OCI-LY3 (cell line): ENCODE results near the gene FAM227B.

Experiments
- EZH2phosphoT487 ChIP-seq: fragments of 200-600 bp; shearing (Covaris generic); IDR thresholded peaks from 2 replicates; pipeline ENCODE4 v1.6.1; 2018; ENCODE audit warnings: antibody characterized with exemption, mixed run types, low read depth
- TF ChIP-seq, protein P1 (sequence below): fragments of 200-600, 300-600 bp; sonication (generic); IDR thresholded peaks from 2 replicates; pipeline ENCODE4 v1.5.1; 2014; ENCODE audit warnings: antibody characterized with exemption, low read length, low read depth

DNA sequence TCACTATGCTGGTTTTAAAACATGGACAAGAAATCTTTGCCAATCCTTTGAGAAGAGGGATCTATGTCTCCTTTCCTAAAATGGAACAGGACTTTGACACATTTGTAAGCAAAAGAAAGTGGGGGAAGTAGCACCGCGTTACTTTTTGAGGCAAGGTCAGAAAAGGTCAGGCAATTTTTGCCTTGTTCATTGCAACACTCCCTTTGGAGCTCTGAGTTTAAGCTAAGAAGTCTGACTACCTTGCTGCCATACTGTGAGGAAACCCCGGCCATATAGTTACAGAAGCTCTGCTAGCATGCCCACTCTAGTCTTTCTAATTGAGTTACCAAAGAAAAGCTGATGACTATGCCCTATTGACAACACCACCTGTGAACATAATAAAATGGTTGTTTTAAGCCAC is 1.4 kb downstream of the FAM227B start:
- TF ChIP-seq, protein P1, sequence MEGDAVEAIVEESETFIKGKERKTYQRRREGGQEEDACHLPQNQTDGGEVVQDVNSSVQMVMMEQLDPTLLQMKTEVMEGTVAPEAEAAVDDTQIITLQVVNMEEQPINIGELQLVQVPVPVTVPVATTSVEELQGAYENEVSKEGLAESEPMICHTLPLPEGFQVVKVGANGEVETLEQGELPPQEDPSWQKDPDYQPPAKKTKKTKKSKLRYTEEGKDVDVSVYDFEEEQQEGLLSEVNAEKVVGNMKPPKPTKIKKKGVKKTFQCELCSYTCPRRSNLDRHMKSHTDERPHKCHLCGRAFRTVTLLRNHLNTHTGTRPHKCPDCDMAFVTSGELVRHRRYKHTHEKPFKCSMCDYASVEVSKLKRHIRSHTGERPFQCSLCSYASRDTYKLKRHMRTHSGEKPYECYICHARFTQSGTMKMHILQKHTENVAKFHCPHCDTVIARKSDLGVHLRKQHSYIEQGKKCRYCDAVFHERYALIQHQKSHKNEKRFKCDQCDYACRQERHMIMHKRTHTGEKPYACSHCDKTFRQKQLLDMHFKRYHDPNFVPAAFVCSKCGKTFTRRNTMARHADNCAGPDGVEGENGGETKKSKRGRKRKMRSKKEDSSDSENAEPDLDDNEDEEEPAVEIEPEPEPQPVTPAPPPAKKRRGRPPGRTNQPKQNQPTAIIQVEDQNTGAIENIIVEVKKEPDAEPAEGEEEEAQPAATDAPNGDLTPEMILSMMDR, result no peak
- no peak for TF ChIP-seq EZH2phosphoT487
